Naive thymus-derived CD4-positive, alpha-beta T cell (primary cell): ENCODE results near the gene NFATC2. TPM values are rescaled to one million over a fixed set of nuclear protein-coding genes. Genes with fewer than 3 reads are reported as not detected.
A peak's percentile ranks its signal among the peaks of the same experiment; 100 is the strongest.

ENCODE experiments used
- ATAC-seq: fragments of 150-1000 bp; cut with Tn5 transposase; 2 replicates; pipeline ENCODE4 v1.10.0; 2021; ENCODE audit warnings: mild to moderate bottlenecking, moderate library complexity
- CTCF ChIA-PET: fragments of 350-600 bp; sonication (Branson Sonifier 250); formaldehyde crosslinking; loops from one replicate; lab custom pipeline; 2021; ENCODE audit warnings: antibody characterized with exemption; lab: Charles Lee
- POLR2A ChIA-PET: fragments of 350-600 bp; sonication (Branson Sonifier 250); formaldehyde crosslinking; loops from one replicate; lab custom pipeline; 2021; ENCODE audit warnings: antibody characterized with exemption, inconsistent platforms; lab: Charles Lee
- DNase-seq, 9 donors: peaks; one replicate each; pipeline versions ENCODE4 v3.0.0 to v3.0.0-alpha.2; 2020 to 2022; ENCODE audit warnings: mixed read lengths in 1 of 9
- H3K27ac ChIP-seq: one replicate; pipeline ENCODE4 v1.7.0; 2013; ENCODE audit warnings: mild to moderate bottlenecking, low read depth, low read length, moderate library complexity
- H3K27me3 ChIP-seq, 2 donors: one replicate each; pipeline ENCODE4 v1.7.0; 2013; ENCODE audit warnings: low read length in 2 of 2, mild to moderate bottlenecking in 2 of 2, moderate library complexity in 2 of 2; ENCODE audit not compliant: control insufficient read depth in 2 of 2, insufficient read depth in 2 of 2
- H3K36me3 ChIP-seq, 3 experiments: 1 replicate in 2 of 3; 2 replicates in 1 of 3; pipeline ENCODE4 v1.7.0; 2013; ENCODE audit warnings: low read length in 3 of 3, mild to moderate bottlenecking in 3 of 3, moderate library complexity in 1 of 3; ENCODE audit not compliant: insufficient read depth in 3 of 3, control insufficient read depth in 2 of 3
- H3K4me1 ChIP-seq, 2 donors: one replicate each; pipeline ENCODE4 v1.7.0; 2013; ENCODE audit warnings: low read length in 2 of 2, mild to moderate bottlenecking in 2 of 2, moderate library complexity in 1 of 2; ENCODE audit not compliant: control insufficient read depth in 2 of 2, insufficient read depth in 2 of 2
- H3K4me3 ChIP-seq: 2 replicates; pipeline ENCODE4 v1.7.0; 2013; ENCODE audit warnings: mild to moderate bottlenecking, low read length
- H3K9me3 ChIP-seq, 3 experiments: 1 replicate in 2 of 3; 2 replicates in 1 of 3; pipeline ENCODE4 v1.7.0; 2013; ENCODE audit warnings: low read length in 3 of 3; ENCODE audit not compliant: control insufficient read depth in 2 of 3
- H3K27ac Mint-ChIP-seq, 9 donors: one replicate each; pipeline ENCODE4 v1.8.0; 2020 to 2022; ENCODE audit warnings: mixed read lengths in 9 of 9, mild to moderate bottlenecking in 8 of 9, moderate library complexity in 5 of 9, inconsistent platforms in 2 of 9
- H3K27me3 Mint-ChIP-seq, 5 donors: one replicate each; pipeline ENCODE4 v1.8.0; 2021 to 2022; ENCODE audit warnings: mixed read lengths in 5 of 5, mild to moderate bottlenecking in 1 of 5
- H3K36me3 Mint-ChIP-seq, 5 donors: one replicate each; pipeline ENCODE4 v1.8.0; 2020 to 2022; ENCODE audit warnings: mixed read lengths in 5 of 5, mild to moderate bottlenecking in 3 of 5, inconsistent platforms in 1 of 5
- H3K4me1 Mint-ChIP-seq, 7 donors: one replicate each; pipeline ENCODE4 v1.8.0; 2020 to 2022; ENCODE audit warnings: mixed read lengths in 7 of 7, mild to moderate bottlenecking in 3 of 7, inconsistent platforms in 1 of 7
- H3K4me3 Mint-ChIP-seq, 10 donors: one replicate each; pipeline ENCODE4 v1.8.0; 2020 to 2022; ENCODE audit warnings: mild to moderate bottlenecking in 10 of 10, mixed read lengths in 10 of 10, moderate library complexity in 6 of 10, inconsistent platforms in 2 of 10
- H3K9me3 Mint-ChIP-seq, 11 donors: one replicate each; pipeline ENCODE4 v1.8.0; 2020 to 2022; ENCODE audit warnings: mixed read lengths in 11 of 11, mild to moderate bottlenecking in 4 of 11, inconsistent platforms in 1 of 11, moderate library complexity in 1 of 11
- intact Hi-C, 2 donors: fragments of 100-400 bp; cut with micrococcal nuclease; formaldehyde crosslinking; loops; one replicate each; pipeline ENCODE4 v1.15.1; 2023
- polyA plus RNA-seq, 2 donors: library from polyadenylated mRNA; unstranded; fragments of 300-500 nt; fragmentation: Illumina TruSeq; gene quantifications; one replicate each; pipeline ENCODE4 v1.2.3, GENCODE V29; 2021
- total RNA-seq, 6 experiments: library from RNA in 5 of 6; stranded (reverse) in 5 of 6; gene quantifications; 1 replicate in 5 of 6; 2 replicates in 1 of 6; pipeline ENCODE4 v1.2.3 and lab custom pipeline; 2021 to 2026

NFATC2 gene
- total and polyA plus RNA-seq, 7 experiments from 2014 or later, result 16.6 to 66.8 (median 42.6) TPM

DNA sequence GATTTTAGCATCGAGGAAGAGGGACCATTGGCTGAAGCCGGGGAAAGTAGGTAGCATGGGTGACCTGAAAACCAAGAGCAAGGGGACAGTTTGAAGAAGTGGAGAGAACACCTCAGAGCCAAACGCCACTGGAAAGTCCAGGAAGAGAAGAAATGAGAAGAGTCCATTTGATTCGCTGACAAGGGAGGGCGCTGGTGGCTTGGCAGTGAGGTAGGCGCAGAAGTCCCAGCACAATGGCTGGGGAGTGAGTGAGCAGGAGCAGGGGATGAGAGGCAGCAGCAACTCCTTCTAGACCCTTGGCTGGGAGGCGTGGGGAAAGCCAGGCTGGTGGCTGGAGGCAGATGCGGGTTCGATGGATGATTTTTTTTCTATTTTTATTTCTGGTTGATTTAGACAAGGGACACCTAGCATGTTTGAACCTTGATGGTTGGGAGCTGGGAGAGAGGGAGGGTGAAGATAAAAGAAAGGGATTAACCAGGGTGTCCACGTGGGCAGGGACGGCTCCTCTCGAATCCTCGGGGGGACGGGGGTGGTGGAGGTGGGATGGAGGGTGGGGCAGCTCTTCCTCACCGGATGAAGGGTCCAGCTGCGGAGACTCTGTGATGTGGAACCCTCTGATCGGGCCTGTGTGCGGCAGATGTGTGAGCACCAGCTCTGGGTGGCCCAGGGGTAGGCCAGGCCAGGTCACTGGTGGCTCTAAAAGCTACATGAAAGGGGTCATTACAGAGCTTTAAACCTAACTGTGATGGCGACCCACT lies 164.2 kb downstream of the NFATC2 start:
- no peak overlapping the region for H3K27ac ChIP-seq
- H3K36me3 Mint-ChIP-seq, result peaks cover 0 to 10% (median 8%) of the 10 kb centered on the region in 5 donors
- H3K4me3 ChIP-seq, result no peak overlapping the region
- no peaks in the 10 kb centered on the region for H3K27me3 Mint-ChIP-seq
- H3K9me3 Mint-ChIP-seq, result no peaks in the 10 kb centered on the region
- no peak for DNase-seq
- ChIA-PET CTCF (interaction anchor here (0.6 to 2.8 kb wide), 4 partner anchors 30 to 246 kb away, joined by 3 to 24 read pairs (median 3); no protein-coding TSS in a partner anchor), POLR2A (no interaction called here)
- no peaks in the 10 kb centered on the region for H3K4me1 ChIP-seq
- peak overlapping the region in 1 of 10 donors; percentile 18 for H3K4me3 Mint-ChIP-seq
- H3K4me1 Mint-ChIP-seq, result peaks cover 0 to 13% (median 5%) of the 10 kb centered on the region in 7 donors
- ATAC-seq, result no peak
- H3K9me3 ChIP-seq, result no peaks in the 10 kb centered on the region
- H3K27me3 ChIP-seq, result no peaks in the 10 kb centered on the region
- H3K36me3 ChIP-seq, result no peaks in the 10 kb centered on the region
- intact Hi-C loops, result no loop called here
- peak overlapping the region in 3 of 9 donors; percentile 3 to 37 (median 7) for H3K27ac Mint-ChIP-seq

DNA sequence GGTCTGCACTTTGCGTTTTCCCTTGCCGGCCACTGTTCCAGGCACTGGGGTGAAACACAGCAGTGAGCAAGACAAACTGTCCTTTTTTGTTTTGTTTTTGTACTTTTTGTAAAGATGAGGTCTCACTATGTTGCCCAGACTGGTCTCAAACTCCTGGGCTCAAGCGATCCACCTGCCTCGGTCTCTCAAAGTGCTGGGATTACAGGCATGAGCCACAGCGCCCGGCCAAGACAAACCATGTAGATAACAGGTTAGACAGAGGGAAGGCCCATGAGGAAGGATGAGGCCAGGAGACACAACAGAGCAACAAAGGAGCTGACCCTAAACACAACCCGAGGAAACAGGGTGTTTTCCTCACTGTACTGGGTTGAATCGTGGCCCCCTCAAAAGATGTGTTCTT lies 165.4 kb downstream of the NFATC2 start:
- H3K9me3 ChIP-seq, result no peaks in the 10 kb centered on the region
- Mint-ChIP-seq H3K4me1 (peaks cover 0 to 17% (median 6%) of the 10 kb centered on the region in 7 donors), H3K27me3 (no peaks in the 10 kb centered on the region), H3K9me3 (no peaks in the 10 kb centered on the region), H3K4me3 (no peak overlapping the region), H3K27ac (peak overlapping the region in 1 of 9 donors; percentile 9), H3K36me3 (peaks cover 0 to 10% (median 8%) of the 10 kb centered on the region in 5 donors)
- no peaks in the 10 kb centered on the region for H3K27me3 ChIP-seq
- CTCF ChIA-PET, result no interaction called here
- H3K4me1 ChIP-seq, result peaks cover 0 to 3% of the 10 kb centered on the region in 2 donors
- H3K27ac ChIP-seq, result no peak overlapping the region
- ATAC-seq, result no peak
- H3K4me3 ChIP-seq, result no peak overlapping the region
- no peaks in the 10 kb centered on the region for H3K36me3 ChIP-seq
- no peak for DNase-seq
- intact Hi-C loops, result no loop called here
- POLR2A ChIA-PET, result no interaction called here

DNA sequence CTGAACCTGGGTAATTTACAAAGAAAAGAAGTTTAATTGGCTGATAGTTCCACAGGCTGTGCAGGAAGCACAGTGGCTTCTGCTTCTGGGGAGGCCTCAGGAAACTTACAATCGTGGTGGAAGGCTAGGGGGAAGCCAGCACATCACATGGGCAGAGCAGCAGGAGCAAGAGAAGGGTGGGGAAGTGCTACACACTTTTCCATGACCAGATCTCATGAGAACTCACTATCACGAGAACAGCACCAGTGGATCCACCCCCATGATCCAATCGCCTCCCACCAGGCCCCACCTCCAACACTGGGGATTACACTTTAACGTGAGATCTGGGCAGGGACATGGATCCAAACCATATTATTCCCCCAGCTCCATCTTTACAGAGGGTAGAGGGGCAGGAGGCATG lies 166.4 kb downstream of the NFATC2 start:
- peaks cover 0 to 10% (median 6%) of the 10 kb centered on the region in 5 donors for H3K36me3 Mint-ChIP-seq
- H3K9me3 Mint-ChIP-seq, result no peaks in the 10 kb centered on the region
- CTCF ChIA-PET, result no interaction called here
- H3K27ac ChIP-seq, result no peak overlapping the region
- no peaks in the 10 kb centered on the region for H3K27me3 ChIP-seq
- DNase-seq (no peak), ATAC-seq (no peak)
- no peak overlapping the region for H3K4me3 ChIP-seq
- intact Hi-C loops, result no loop called here
- POLR2A ChIA-PET, result no interaction called here
- H3K4me3 Mint-ChIP-seq, result no peak overlapping the region
- no peaks in the 10 kb centered on the region for H3K36me3 ChIP-seq
- H3K27ac Mint-ChIP-seq, result peak overlapping the region in 4 of 9 donors; percentile 17 to 70 (median 36)
- peaks cover 0 to 19% (median 6%) of the 10 kb centered on the region in 7 donors for H3K4me1 Mint-ChIP-seq
- H3K4me1 ChIP-seq, result peaks cover 0 to 3% of the 10 kb centered on the region in 2 donors
- H3K9me3 ChIP-seq, result no peaks in the 10 kb centered on the region
- H3K27me3 Mint-ChIP-seq, result no peaks in the 10 kb centered on the region

DNA sequence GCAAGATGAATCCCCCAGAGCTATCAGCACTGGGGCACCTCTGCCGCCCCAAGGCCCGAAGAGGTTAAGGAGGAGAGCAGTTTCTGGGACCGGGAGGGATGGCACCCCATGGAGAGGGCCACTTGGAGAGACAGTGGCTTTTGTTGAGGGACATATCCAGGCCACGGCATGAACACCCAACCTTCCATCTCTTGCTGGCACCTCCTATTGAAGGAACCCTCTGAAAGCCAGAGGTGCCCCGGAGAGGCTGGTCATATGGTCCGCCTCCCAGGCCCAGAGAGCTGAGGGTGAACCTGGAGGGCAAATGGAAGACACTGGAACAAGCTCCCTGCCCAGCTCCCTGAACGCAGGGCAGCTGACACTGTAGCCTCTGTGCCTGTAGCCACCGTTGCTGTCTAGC lies 167.0 kb downstream of the NFATC2 start:
- ATAC-seq (no peak), DNase-seq (no peak)
- H3K36me3 Mint-ChIP-seq, result peaks cover 0 to 8% (median 4%) of the 10 kb centered on the region in 5 donors
- H3K4me1 ChIP-seq, result peaks cover 0 to 3% of the 10 kb centered on the region in 2 donors
- no peaks in the 10 kb centered on the region for H3K9me3 ChIP-seq
- no peak overlapping the region for H3K4me3 Mint-ChIP-seq
- CTCF ChIA-PET, result interaction anchor here (0.6 to 0.7 kb wide), 2 partner anchors 21 to 220 kb away, joined by 3 to 4 read pairs; no protein-coding TSS in a partner anchor
- no peak overlapping the region for H3K4me3 ChIP-seq
- H3K27ac Mint-ChIP-seq, result peak overlapping the region in 4 of 9 donors; percentile 6 to 42 (median 12)
- no peak overlapping the region for H3K27ac ChIP-seq
- POLR2A ChIA-PET, result no interaction called here
- H3K36me3 ChIP-seq, result no peaks in the 10 kb centered on the region
- intact Hi-C loops, result no loop called here
- H3K27me3 ChIP-seq, result no peaks in the 10 kb centered on the region
- H3K9me3 Mint-ChIP-seq, result no peaks in the 10 kb centered on the region
- H3K4me1 Mint-ChIP-seq, result peaks cover 0 to 19% (median 5%) of the 10 kb centered on the region in 7 donors
- no peaks in the 10 kb centered on the region for H3K27me3 Mint-ChIP-seq

DNA sequence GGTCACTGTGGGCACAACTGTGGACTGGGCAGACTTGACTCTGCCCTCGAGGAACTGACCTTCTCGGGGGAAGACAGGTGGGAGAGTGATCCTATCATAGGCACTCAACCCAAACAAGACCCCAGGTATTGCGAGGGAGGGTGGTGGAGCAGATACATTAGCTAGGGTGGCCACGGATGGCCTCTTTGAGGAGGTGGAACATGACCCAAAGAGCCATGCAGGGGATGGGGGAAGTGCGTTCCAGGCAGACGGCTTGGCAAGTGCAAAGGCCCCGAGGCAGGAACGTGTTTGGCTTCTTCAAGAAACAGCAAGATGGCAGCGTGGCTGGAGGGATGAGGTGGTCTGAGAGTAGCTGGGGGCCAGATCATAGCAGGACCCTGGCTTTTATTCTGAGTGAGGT lies 167.6 kb downstream of the NFATC2 start:
- H3K4me1 ChIP-seq, result peaks cover 0 to 3% of the 10 kb centered on the region in 2 donors
- H3K9me3 Mint-ChIP-seq, result no peaks in the 10 kb centered on the region
- H3K27ac Mint-ChIP-seq, result peak overlapping the region in 1 of 9 donors; percentile 42
- DNase-seq (no peak), ATAC-seq (no peak)
- H3K4me3 Mint-ChIP-seq, result no peak overlapping the region
- H3K36me3 ChIP-seq, result no peaks in the 10 kb centered on the region
- peaks cover 0 to 5% (median 4%) of the 10 kb centered on the region in 5 donors for H3K36me3 Mint-ChIP-seq
- no peaks in the 10 kb centered on the region for H3K27me3 ChIP-seq
- intact Hi-C loops, result no loop called here
- no peak overlapping the region for H3K4me3 ChIP-seq
- ChIA-PET CTCF (interaction anchor here (0.6 to 1.1 kb wide), 4 partner anchors 21 to 246 kb away, joined by 3 to 5 read pairs (median 4); no protein-coding TSS in a partner anchor), POLR2A (no interaction called here)
- H3K27ac ChIP-seq, result no peak overlapping the region
- peaks cover 0 to 19% (median 5%) of the 10 kb centered on the region in 7 donors for H3K4me1 Mint-ChIP-seq
- H3K27me3 Mint-ChIP-seq, result no peaks in the 10 kb centered on the region
- no peaks in the 10 kb centered on the region for H3K9me3 ChIP-seq

DNA sequence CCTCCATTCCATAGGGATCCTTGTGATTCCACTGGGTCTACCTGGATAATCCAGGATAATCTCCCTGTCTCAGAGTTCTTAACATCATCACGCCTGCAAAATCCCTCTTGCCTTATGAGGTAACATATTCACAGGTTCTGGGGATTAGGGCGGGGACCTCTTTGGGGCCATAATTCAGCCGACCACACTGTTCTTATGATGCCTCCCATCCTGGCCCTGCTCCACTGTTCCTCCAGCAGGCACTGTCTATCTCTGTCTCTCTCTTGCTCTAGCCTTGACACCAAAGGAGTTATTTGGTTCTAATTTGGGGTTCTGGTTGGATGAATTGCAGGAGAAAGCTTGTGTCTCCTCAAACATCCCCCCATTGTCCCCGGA lies 168.1 kb downstream of the NFATC2 start:
- peak overlapping the region in 1 of 9 donors; percentile 54 for H3K27ac Mint-ChIP-seq
- H3K4me1 Mint-ChIP-seq, result peaks cover 0 to 19% (median 5%) of the 10 kb centered on the region in 7 donors
- intact Hi-C loops, result no loop called here
- no peak overlapping the region for H3K27ac ChIP-seq
- H3K27me3 ChIP-seq, result no peaks in the 10 kb centered on the region
- H3K4me1 ChIP-seq, result peaks cover 0 to 3% of the 10 kb centered on the region in 2 donors
- H3K36me3 ChIP-seq, result no peaks in the 10 kb centered on the region
- H3K27me3 Mint-ChIP-seq, result no peaks in the 10 kb centered on the region
- ATAC-seq (no peak), DNase-seq (no peak)
- H3K4me3 Mint-ChIP-seq, result no peak overlapping the region
- CTCF ChIA-PET, result interaction anchor here (1.0 to 1.1 kb wide), 2 partner anchors 220 to 247 kb away, joined by 5 read pairs; no protein-coding TSS in a partner anchor
- no peaks in the 10 kb centered on the region for H3K9me3 Mint-ChIP-seq
- POLR2A ChIA-PET, result no interaction called here
- peaks cover 0 to 5% (median 4%) of the 10 kb centered on the region in 5 donors for H3K36me3 Mint-ChIP-seq
- no peak overlapping the region for H3K4me3 ChIP-seq
- no peaks in the 10 kb centered on the region for H3K9me3 ChIP-seq
